GM12878 (cell line): ENCODE data around the gene RPL9. TPM values are rescaled to one million over a fixed set of nuclear protein-coding genes. Genes with fewer than 3 reads are reported as not detected.

Source experiments
- ATAC-seq: fragments of 200-7000 bp; cut with Tn5 transposase; 3 replicates; pipeline ENCODE4 v1.9.1; 2020; ENCODE audit warnings: mild to moderate bottlenecking, moderate library complexity
- BruUV-seq: library from RNA; stranded (reverse); fragments of 400-500 nt; replicated peaks from 2 replicates; lab custom pipeline; 2021; lab: Mats Ljungman, UMichigan
- CTCF ChIA-PET: fragments of 300-600 bp; sonication (Branson Sonifier 250); formaldehyde crosslinking; extraction: SDS; loops from one replicate; lab custom pipeline; 2021; ENCODE audit warnings: inconsistent platforms; lab: Yijun Ruan, JAX
- POLR2A ChIA-PET: fragments of 350-600 bp; formaldehyde crosslinking; extraction: SDS; loops from one replicate; lab custom pipeline; 2021; ENCODE audit warnings: inconsistent platforms; lab: Charles Lee
- RAD21 ChIA-PET: fragments of 300-600 bp; sonication (Branson Sonifier 250); formaldehyde crosslinking; loops from one replicate; lab custom pipeline; 2023; ENCODE audit warnings: antibody characterized with exemption; ENCODE audit not compliant: unreplicated experiment; lab: Charles Lee
- SMC1A ChIA-PET: fragments of 300-600 bp; sonication (Branson Sonifier 250); formaldehyde crosslinking; loops from one replicate; lab custom pipeline; 2023; ENCODE audit not compliant: unreplicated experiment, uncharacterized antibody; lab: Charles Lee
- DNase-seq: peaks from one replicate; pipeline ENCODE4 v3.0.0-alpha.2; 2011; ENCODE audit warnings: low read depth, low spot score
- FAIRE-seq: peaks from 3 replicates; lab custom pipeline; 2011; peaks lifted over from hg19 to GRCh38; lab: Jason Lieb, UNC
- H2AFZ ChIP-seq: 2 replicates; pipeline ENCODE4 v1.6.0; 2011; ENCODE audit warnings: low read depth, low read length, control low read depth; ENCODE audit not compliant: control insufficient read depth
- H3K27ac ChIP-seq: 2 replicates; pipeline ENCODE4 v1.5.1; 2011; ENCODE audit warnings: control low read depth; ENCODE audit not compliant: control insufficient read depth, insufficient read depth
- H3K27me3 ChIP-seq, 2 experiments: replicated peaks in 1 of 2; 2 replicates each; pipeline versions ENCODE4 v1.6.0 to v1.6.1; 2011; ENCODE audit warnings: low read length in 1 of 2; ENCODE audit not compliant: control insufficient read depth in 2 of 2, insufficient read depth in 2 of 2
- H3K36me3 ChIP-seq, 2 experiments: 2 replicates each; pipeline ENCODE4 v1.5.1; 2011; ENCODE audit warnings: low read length in 1 of 2; ENCODE audit not compliant: control insufficient read depth in 2 of 2, insufficient read depth in 2 of 2
- H3K4me1 ChIP-seq: 2 replicates; pipeline ENCODE4 v1.6.1; 2011; ENCODE audit warnings: mild to moderate bottlenecking, low read length, moderate library complexity, mixed read lengths; ENCODE audit not compliant: control insufficient read depth, insufficient read depth
- H3K4me2 ChIP-seq: 2 replicates; pipeline ENCODE4 v1.6.0; 2011; ENCODE audit warnings: control low read depth; ENCODE audit not compliant: control insufficient read depth, insufficient read depth
- H3K4me3 ChIP-seq: fragments of 200-600 bp; sonication (generic); 2 replicates; pipeline ENCODE4 v1.5.1; 2016
- H3K79me2 ChIP-seq: 2 replicates; pipeline ENCODE4 v1.6.0; 2011; ENCODE audit warnings: low read length; ENCODE audit not compliant: control insufficient read depth, insufficient read depth
- H3K9ac ChIP-seq: 2 replicates; pipeline ENCODE4 v1.8.0; 2011; ENCODE audit warnings: low read length, control low read depth, mixed read lengths; ENCODE audit not compliant: control insufficient read depth, insufficient read depth
- H3K9me3 ChIP-seq: replicated peaks from 3 replicates; pipeline ENCODE4 v1.5.1; 2011; ENCODE audit warnings: mild to moderate bottlenecking, low read length; ENCODE audit not compliant: control insufficient read depth, insufficient read depth
- H4K20me1 ChIP-seq: 2 replicates; pipeline ENCODE4 v1.6.0; 2011; ENCODE audit not compliant: control insufficient read depth, insufficient read depth
- MTA2 ChIP-seq: fragments of 450-650 bp; IDR thresholded peaks from 2 replicates; pipeline ENCODE4 v1.6.1; 2016; ENCODE audit warnings: low read depth, mild to moderate bottlenecking, moderate library complexity
- MXI1 ChIP-seq: fragments of 150-350 bp; IDR thresholded peaks from 2 replicates; pipeline ENCODE4 v1.6.1; 2011; ENCODE audit warnings: low read depth, mild to moderate bottlenecking, inconsistent platforms, low read length, improper control_type of control experiment
- NFXL1 ChIP-seq: fragments of 450-650 bp; IDR thresholded peaks from 2 replicates; pipeline ENCODE4 v1.6.1; 2017; ENCODE audit warnings: antibody characterized with exemption, mild to moderate bottlenecking, borderline replicate concordance
- RCOR1 ChIP-seq: conservative IDR thresholded peaks from 2 replicates; pipeline ENCODE4 v1.6.1; 2012; ENCODE audit warnings: low read depth, low read length, improper control_type of control experiment
- WRNIP1 ChIP-seq: IDR thresholded peaks from 2 replicates; pipeline ENCODE4 v1.6.1; 2011; ENCODE audit warnings: low read depth, low read length, improper control_type of control experiment, borderline replicate concordance
- ZBED1 ChIP-seq: IDR thresholded peaks from 2 replicates; pipeline ENCODE4 v1.6.1; 2016; ENCODE audit warnings: borderline replicate concordance
- ZNF24 ChIP-seq: fragments of 450-650 bp; IDR thresholded peaks from 2 replicates; pipeline ENCODE4 v1.6.1; 2017; ENCODE audit warnings: antibody characterized with exemption, mild to moderate bottlenecking
- WGBS: methylation state at CpG from one replicate; pipeline ENCODE4 v1.1.6; 2016; ENCODE audit warnings: low lambda C conversion rate; ENCODE audit not compliant: insufficient replicate concordance, insufficient coverage; ENCODE audit errors: missing lambda C conversion rate; 5-methylcytosine and 5-hydroxymethylcytosine counted together
- in situ Hi-C: fragments of 300-500 bp; cut with MboI; formaldehyde crosslinking; loops from 9 replicates; pipeline ENCODE4 v1.14.3; 2018; ENCODE audit warnings: mixed read lengths
- intact Hi-C: fragments of 100-400 bp; cut with micrococcal nuclease; formaldehyde crosslinking; loops from one replicate; pipeline ENCODE4 v1.14.2; 2022; ENCODE audit not compliant: unreplicated experiment
- polyA plus RNA-seq, 11 experiments: library from polyadenylated mRNA; depleted of rRNA in 4 of 11; unstranded in 6 of 11; stranded (reverse) in 5 of 11; fragments of >200 nt; fragmentation: Nextera tagmentation in 4 of 11; fragmentation: Illumina TruSeq in 1 of 11; extraction: Ambion mirVana in 4 of 11; extraction: Trizol in 1 of 11; gene quantifications; 1 replicate in 1 of 11; 2 replicates in 10 of 11; pipeline versions ENCODE4 v1.2.1 to v1.2.3, GENCODE V29; 2011 to 2016; ENCODE audit warnings: inconsistent platforms in 2 of 11, missing spikeins in 2 of 11, low read depth in 1 of 11
- total RNA-seq, 4 experiments: library from RNA; depleted of rRNA in 3 of 4; stranded (reverse); fragments of >200 nt in 3 of 4; fragmentation: Illumina TruSeq in 1 of 4; extraction: Trizol in 1 of 4; gene quantifications; 2 replicates each; pipeline versions ENCODE4 v1.2.1 to v1.2.3, GENCODE V29; 2013 to 2021
- TF ChIP-seq, protein P1 (sequence below): fragments of 450-650 bp; formaldehyde crosslinking; IDR thresholded peaks from 2 replicates; pipeline ENCODE4 v1.4.0; 2020; ENCODE audit warnings: mild to moderate bottlenecking, moderate library complexity

Gene RPL9
- total and polyA plus RNA-seq, 10 of the 15 experiments (the other 5 are each of a cell fraction or from before 2014, with no cell fraction given): 1,006 to 4,767 (median 2,910) TPM

DNA sequence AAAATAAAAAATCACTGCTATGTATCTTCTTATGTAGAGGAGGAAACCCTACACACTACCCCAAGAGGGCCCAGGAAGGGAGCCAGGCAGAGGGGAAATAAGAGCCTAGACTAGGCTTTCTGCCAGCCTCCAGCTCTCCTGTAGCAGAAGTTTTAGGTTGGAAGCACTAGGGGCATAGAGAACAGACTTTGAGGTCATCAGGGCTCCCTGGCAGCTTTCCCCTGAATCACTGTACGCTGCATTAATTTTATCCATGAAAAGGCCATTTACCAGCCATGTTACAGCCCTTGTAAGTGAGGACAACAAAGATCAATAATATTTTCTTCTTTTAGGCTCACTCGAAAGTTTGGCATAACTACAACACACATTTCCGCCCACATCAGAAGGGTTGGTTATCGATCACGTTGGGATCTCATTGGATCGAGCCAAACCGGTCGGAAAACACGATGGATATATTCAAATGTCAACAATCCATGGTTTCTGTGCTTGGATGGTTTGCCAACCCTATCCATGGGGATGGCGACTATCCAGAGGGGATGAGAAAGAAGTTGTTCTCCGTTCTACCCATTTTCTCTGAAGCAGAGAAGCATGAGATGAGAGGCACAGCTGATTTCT is 24.7 kb downstream of the RPL9 start (continued):
- TF ChIP-seq, protein P1, sequence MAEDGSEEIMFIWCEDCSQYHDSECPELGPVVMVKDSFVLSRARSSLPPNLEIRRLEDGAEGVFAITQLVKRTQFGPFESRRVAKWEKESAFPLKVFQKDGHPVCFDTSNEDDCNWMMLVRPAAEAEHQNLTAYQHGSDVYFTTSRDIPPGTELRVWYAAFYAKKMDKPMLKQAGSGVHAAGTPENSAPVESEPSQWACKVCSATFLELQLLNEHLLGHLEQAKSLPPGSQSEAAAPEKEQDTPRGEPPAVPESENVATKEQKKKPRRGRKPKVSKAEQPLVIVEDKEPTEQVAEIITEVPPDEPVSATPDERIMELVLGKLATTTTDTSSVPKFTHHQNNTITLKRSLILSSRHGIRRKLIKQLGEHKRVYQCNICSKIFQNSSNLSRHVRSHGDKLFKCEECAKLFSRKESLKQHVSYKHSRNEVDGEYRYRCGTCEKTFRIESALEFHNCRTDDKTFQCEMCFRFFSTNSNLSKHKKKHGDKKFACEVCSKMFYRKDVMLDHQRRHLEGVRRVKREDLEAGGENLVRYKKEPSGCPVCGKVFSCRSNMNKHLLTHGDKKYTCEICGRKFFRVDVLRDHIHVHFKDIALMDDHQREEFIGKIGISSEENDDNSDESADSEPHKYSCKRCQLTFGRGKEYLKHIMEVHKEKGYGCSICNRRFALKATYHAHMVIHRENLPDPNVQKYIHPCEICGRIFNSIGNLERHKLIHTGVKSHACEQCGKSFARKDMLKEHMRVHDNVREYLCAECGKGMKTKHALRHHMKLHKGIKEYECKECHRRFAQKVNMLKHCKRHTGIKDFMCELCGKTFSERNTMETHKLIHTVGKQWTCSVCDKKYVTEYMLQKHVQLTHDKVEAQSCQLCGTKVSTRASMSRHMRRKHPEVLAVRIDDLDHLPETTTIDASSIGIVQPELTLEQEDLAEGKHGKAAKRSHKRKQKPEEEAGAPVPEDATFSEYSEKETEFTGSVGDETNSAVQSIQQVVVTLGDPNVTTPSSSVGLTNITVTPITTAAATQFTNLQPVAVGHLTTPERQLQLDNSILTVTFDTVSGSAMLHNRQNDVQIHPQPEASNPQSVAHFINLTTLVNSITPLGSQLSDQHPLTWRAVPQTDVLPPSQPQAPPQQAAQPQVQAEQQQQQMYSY (CRISPR knock-in tag): no peak

GRCh38 chr4:39429476-39430334 is 29.0 kb downstream of the RPL9 start:
- ChIA-PET CTCF (interaction anchor here (0.7 kb wide), 1 partner anchor 9 kb away, joined by 3 read pairs; no protein-coding TSS in a partner anchor), RAD21 (interaction anchor here (0.6 kb wide), 1 partner anchor 146 kb away, joined by 3 read pairs; no protein-coding TSS in a partner anchor), POLR2A (interaction anchor here (0.7 kb wide), 1 partner anchor 643 kb away, joined by 4 read pairs; no protein-coding TSS in a partner anchor), SMC1A (interaction anchor here (1.5 kb wide), 1 partner anchor 22 kb away, joined by 3 read pairs; no protein-coding TSS in a partner anchor)
- no peak overlapping the region for H3K4me3 ChIP-seq
- no peak overlapping the region for H3K4me2 ChIP-seq
- H3K27ac ChIP-seq: no peak overlapping the region
- H3K9me3 ChIP-seq: no peaks in the 10 kb centered on the region
- H2AFZ ChIP-seq: no peak overlapping the region
- no peak for FAIRE-seq
- BruUV-seq: no TSS peak
- H3K4me1 ChIP-seq: no peaks in the 10 kb centered on the region
- H3K36me3 ChIP-seq: no peaks in the 10 kb centered on the region
- H4K20me1 ChIP-seq: no peaks in the 10 kb centered on the region
- in situ Hi-C loops: loop anchor here (25.0 kb wide), 1 partner anchor 517 kb away; no protein-coding TSS in a partner anchor
- no peaks in the 10 kb centered on the region; a peak in 1 of 4 replicates for H3K27me3 ChIP-seq
- no peaks in the 10 kb centered on the region for H3K79me2 ChIP-seq
- WGBS: 32% methylated on average over 4 of the region's 4 CpGs
- DNase-seq: no peak
- ATAC-seq: no peak
- H3K9ac ChIP-seq: no peak overlapping the region
- intact Hi-C loops: loop anchor here (10.0 kb wide), 1 partner anchor 295 kb away; no protein-coding TSS in a partner anchor
- TF ChIP-seq ZNF24 (no peak), MXI1 (no peak), WRNIP1 (no peak), ZBED1 (no peak), NFXL1 (no peak), RCOR1 (no peak), MTA2 (no peak)
- TF ChIP-seq, protein P1 (CRISPR knock-in tag): no peak
